Brain microvascular endothelial cell (primary cell): Measurements from ENCODE around the gene FRMD5.

Experiments
- DNase-seq: peaks from one replicate; pipeline ENCODE4 v3.0.0-alpha.2; 2020
- H3K27ac ChIP-seq: fragments of 250-450 bp; sonication (Bioruptor Pico); 2 replicates; pipeline ENCODE4 v1.5.1; 2020; ENCODE audit warnings: mild to moderate bottlenecking, moderate library complexity
- H3K27me3 ChIP-seq: fragments of 250-450 bp; sonication (Bioruptor Pico); replicated peaks from 2 replicates; pipeline ENCODE4 v1.5.1; 2020; ENCODE audit warnings: mild to moderate bottlenecking
- H3K36me3 ChIP-seq: fragments of 250-450 bp; sonication (Bioruptor Pico); replicated peaks from 2 replicates; pipeline ENCODE4 v1.5.1; 2020; ENCODE audit warnings: mild to moderate bottlenecking
- H3K4me3 ChIP-seq: 2 replicates; pipeline ENCODE4 v1.5.1; 2011; ENCODE audit warnings: low read depth, mild to moderate bottlenecking, control low read depth, low read length, moderate library complexity
- CTCF ChIP-seq: IDR thresholded peaks from 2 replicates; pipeline ENCODE4 v1.5.1; 2011; ENCODE audit warnings: low read depth, mild to moderate bottlenecking, moderate library complexity, low read length, control low read depth, inconsistent platforms; ENCODE audit errors: missing control alignments
- in situ Hi-C: cut with HindIII; loops from 2 replicates; pipeline ENCODE4 v1.10.0; 2017; ENCODE audit warnings: low sequenced_read_pairs, low pct_ligation_motif_present

FRMD5 gene

GRCh38 chr15:43896543-43896942 lies 298.5 kb downstream of the FRMD5 start:
- no peak overlapping the region for H3K4me3 ChIP-seq
- H3K36me3 ChIP-seq = no peaks in the 10 kb centered on the region
- in situ Hi-C loops = no loop called here
- no peaks in the 10 kb centered on the region for H3K27me3 ChIP-seq
- H3K27ac ChIP-seq = no peak overlapping the region
- no peak for DNase-seq
- no peak for TF ChIP-seq CTCF

GRCh38 chr15:43895586-43895985 lies 299.5 kb downstream of the FRMD5 start:
- in situ Hi-C loops = no loop called here
- Histone ChIP-seq H3K36me3 (no peaks in the 10 kb centered on the region), H3K27me3 (no peaks in the 10 kb centered on the region), H3K27ac (no peak overlapping the region), H3K4me3 (no peak overlapping the region)
- DNase-seq = no peak
- TF ChIP-seq CTCF = no peak

GRCh38 chr15:43893956-43894355 lies 301.1 kb downstream of the FRMD5 start:
- Histone ChIP-seq H3K4me3 (no peak overlapping the region), H3K36me3 (no peaks in the 10 kb centered on the region), H3K27ac (no peak overlapping the region), H3K27me3 (no peaks in the 10 kb centered on the region)
- no peak for DNase-seq
- in situ Hi-C loops = no loop called here
- no peak for TF ChIP-seq CTCF

- H3K27ac ChIP-seq = no peak overlapping the region
- in situ Hi-C loops = no loop called here
- DNase-seq = no peak
- no peaks in the 10 kb centered on the region for H3K27me3 ChIP-seq
- no peak for TF ChIP-seq CTCF
- no peaks in the 10 kb centered on the region for H3K36me3 ChIP-seq
- H3K4me3 ChIP-seq = no peak overlapping the region
Measured at GRCh38 chr15:43889042-43889441, 306.0 kb downstream of the FRMD5 start.

- in situ Hi-C loops = no loop called here
- H3K27me3 ChIP-seq = no peaks in the 10 kb centered on the region
- H3K36me3 ChIP-seq = no peaks in the 10 kb centered on the region
- TF ChIP-seq CTCF = no peak
- H3K27ac ChIP-seq = no peak overlapping the region
- no peak for DNase-seq
- H3K4me3 ChIP-seq = no peak overlapping the region
Measured at GRCh38 chr15:43887901-43888300, 307.2 kb downstream of the FRMD5 start.

- no peak for TF ChIP-seq CTCF
- no peak overlapping the region for H3K27ac ChIP-seq
- no peaks in the 10 kb centered on the region for H3K27me3 ChIP-seq
- H3K36me3 ChIP-seq = no peaks in the 10 kb centered on the region
- no peak overlapping the region for H3K4me3 ChIP-seq
- DNase-seq = no peak
- in situ Hi-C loops = no loop called here
Measured at GRCh38 chr15:43886558-43886957, 308.5 kb downstream of the FRMD5 start.
